ENCODE results near the gene PRMT1.

DNA sequence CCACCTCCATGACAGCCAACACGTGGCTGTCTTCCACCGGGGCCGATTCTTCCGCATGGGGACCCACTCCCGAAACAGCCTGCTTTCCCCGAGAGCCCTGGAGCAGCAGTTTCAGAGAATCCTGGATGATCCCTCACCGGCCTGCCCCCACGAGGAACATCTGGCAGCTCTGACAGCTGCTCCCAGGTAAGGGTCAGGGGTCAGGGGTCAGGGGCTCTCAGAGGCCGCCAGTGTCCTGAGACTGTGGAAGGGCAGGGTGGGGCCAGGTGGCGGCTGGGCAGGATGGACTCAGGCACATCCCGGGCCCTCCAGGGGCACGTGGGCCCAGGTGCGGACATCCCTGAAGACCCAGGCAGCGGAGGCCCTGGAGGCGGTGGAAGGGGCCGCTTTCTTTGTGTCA lies 28.8 kb downstream of the PRMT1 start:
- TF ChIP-seq, protein P1, sequence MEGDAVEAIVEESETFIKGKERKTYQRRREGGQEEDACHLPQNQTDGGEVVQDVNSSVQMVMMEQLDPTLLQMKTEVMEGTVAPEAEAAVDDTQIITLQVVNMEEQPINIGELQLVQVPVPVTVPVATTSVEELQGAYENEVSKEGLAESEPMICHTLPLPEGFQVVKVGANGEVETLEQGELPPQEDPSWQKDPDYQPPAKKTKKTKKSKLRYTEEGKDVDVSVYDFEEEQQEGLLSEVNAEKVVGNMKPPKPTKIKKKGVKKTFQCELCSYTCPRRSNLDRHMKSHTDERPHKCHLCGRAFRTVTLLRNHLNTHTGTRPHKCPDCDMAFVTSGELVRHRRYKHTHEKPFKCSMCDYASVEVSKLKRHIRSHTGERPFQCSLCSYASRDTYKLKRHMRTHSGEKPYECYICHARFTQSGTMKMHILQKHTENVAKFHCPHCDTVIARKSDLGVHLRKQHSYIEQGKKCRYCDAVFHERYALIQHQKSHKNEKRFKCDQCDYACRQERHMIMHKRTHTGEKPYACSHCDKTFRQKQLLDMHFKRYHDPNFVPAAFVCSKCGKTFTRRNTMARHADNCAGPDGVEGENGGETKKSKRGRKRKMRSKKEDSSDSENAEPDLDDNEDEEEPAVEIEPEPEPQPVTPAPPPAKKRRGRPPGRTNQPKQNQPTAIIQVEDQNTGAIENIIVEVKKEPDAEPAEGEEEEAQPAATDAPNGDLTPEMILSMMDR (conservative IDR thresholded peaks at IDR 0.05): no peak
- TF ChIP-seq ZFX (IDR thresholded peaks at IDR 0.05): no peak
